HG03196 (cell line): ENCODE measurements around the gene CNOT6.

ENCODE experiments used
- ATAC-seq: cut with Tn5 transposase; IDR thresholded peaks from one replicate; pipeline ENCODE4 v1.9.1; 2021; ENCODE audit not compliant: unreplicated experiment

CNOT6 gene

GRCh38 chr5:180558232-180558631 lies 64.1 kb downstream of the CNOT6 start:
- no peak for ATAC-seq

- ATAC-seq, result no peak
These were observed 69.8 kb downstream of the CNOT6 start for GRCh38 chr5:180563994-180564393.

DNA sequence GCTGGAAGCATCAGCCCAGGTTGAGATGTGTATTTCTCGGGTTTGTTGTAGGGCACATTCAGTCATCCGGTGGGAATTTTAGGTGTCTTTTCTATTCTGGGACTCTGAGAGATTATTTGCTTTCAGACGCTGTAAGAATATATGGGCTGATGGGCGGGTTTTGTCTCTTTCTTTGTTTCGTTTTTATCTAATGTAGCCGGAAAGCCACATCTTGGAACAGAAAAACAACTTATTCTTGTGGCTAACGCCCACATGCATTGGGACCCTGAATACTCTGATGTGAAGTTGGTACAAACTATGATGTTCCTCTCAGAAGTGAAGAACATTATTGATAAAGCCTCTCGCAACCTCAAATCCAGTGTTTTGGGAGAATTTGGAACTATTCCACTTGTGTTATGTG lies 74.7 kb downstream of the CNOT6 start:
- ATAC-seq, result no peak

GRCh38 chr5:180575571-180575970 lies 81.4 kb downstream of the CNOT6 start:
- ATAC-seq, result no peak

DNA sequence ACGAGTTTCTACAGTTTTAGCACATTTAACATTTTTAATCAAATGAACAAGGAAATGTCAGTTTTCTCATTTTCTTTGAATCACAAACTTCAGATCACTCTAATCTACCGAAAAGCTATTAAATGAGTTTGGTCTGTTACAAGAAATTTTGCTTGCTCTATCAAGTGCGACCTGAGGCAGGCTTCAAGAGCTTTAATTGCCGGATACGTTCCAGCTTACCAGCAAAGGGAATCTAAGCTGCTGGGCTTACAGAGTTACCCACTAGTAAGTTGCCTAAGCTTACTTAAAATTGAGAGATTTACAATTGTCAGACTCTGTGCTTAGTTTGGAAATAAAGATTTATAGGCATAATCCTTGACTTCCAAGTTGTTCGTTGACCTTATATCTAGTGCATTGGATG lies 86.5 kb downstream of the CNOT6 start:
- ATAC-seq, result no peak

GRCh38 chr5:180583738-180584137 lies 89.6 kb downstream of the CNOT6 start:
- ATAC-seq, result no peak

DNA sequence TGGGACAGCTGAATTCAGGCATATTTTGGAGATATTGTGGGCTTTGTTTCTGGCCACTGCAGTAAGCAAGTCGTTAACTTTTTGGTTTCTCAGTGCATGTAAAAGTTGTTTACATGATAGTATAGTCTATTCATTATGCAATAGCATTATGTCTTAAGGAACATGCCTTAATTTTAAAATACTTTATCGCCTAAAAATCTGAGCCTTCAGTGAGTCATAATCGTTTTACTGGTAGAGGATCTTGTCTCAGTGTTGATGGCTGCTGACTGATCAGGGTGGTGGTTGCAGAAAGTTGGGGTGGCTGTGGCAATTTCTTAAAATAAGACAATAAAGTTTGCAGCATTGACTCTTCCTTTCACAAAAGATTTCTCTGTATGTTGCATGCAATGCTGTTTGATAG lies 92.0 kb downstream of the CNOT6 start:
- no peak for ATAC-seq

GRCh38 chr5:180586870-180587269 lies 92.7 kb downstream of the CNOT6 start:
- no peak for ATAC-seq

GRCh38 chr5:180589771-180590542 lies 95.8 kb downstream of the CNOT6 start:
- no peak for ATAC-seq

DNA sequence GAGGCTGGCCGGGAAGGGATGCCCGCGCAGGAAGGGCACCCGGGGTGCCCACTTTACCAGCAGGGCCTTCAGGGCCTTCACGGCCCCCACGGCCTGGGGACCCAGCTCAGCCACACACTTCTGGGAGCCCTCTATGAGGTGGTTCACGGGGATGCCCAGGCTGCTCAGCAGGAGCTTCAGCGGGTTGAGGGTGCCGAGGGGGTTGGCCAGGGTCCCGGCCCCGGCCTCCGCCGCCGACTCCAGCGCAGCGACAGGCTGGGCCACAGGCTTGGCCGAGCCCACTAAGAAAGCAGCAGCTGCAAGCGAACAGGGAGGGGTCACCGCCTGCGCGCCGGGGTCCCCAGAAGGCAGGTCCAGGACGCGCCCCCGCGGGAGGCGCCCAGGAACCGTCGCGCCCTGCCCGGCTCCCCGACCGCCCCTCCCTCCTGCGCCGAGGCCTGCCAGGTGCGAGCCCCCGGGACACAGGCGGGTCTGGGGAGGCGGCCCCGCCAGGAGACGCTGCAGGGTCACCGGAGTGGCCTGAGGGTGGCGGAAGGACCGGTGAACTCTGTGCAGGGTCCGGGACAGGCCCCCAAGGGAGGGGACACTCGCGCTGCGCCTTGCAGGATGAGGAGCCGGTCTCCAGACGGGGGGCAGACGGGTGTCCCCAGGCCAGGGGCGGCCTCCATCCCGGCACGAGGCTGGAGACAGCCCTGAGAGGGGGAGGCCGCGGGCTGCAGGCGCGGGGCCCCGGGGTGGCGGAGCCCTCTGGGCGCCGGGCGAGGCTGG lies 96.5 kb downstream of the CNOT6 start:
- no peak for ATAC-seq

GRCh38 chr5:180591311-180591887 lies 97.2 kb downstream of the CNOT6 start, which contains the start of gene SCGB3A1:
Gene SCGB3A1 (minus strand): TSS chr5:180591499. CDS start chr5:180591462, 37 bp downstream.
- no peak for ATAC-seq

- ATAC-seq, result no peak
These were observed 98.0 kb downstream of the CNOT6 start for GRCh38 chr5:180592176-180592575.

DNA sequence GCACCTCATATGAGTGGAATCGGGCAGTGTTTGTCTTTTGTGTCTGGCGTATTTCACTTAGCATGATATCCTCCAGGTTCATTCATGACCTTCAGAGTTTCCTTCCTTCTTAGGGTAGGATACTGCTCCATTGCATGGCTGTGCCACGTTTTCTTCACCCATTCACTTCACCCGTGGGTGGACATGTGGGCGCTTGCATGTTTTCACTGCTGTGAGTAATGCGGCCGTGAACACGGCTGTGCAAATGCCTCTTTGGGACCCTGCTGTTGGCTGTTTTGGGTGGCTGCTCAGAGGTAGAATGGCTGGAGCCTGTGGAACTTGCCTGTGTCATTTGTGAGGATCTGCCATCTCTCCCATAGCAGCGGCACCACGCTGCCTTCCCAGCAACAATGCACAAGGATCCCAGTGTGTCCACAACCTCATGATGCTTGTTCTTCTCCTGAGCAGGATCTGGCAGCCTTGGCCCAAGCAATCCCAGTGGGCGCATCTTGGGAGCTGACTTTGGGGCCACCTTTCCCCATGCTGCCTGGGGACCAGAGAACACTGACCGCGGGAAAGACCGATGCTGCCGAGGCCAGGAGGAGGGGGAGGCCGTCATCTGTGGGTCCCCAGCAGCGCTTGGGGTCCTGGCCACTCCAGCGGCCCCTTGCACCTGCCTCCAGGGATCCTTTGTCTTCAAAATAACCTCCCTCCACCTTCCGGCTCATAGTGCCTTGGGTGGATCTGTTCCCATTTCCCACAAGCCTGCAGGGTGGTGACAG lies 99.4 kb downstream of the CNOT6 start:
- no peak for ATAC-seq

- no peak for ATAC-seq
These were observed 100.3 kb downstream of the CNOT6 start for GRCh38 chr5:180594311-180595045.

GRCh38 chr5:180595046-180595379 lies 100.8 kb downstream of the CNOT6 start:
- ATAC-seq, result no peak

DNA sequence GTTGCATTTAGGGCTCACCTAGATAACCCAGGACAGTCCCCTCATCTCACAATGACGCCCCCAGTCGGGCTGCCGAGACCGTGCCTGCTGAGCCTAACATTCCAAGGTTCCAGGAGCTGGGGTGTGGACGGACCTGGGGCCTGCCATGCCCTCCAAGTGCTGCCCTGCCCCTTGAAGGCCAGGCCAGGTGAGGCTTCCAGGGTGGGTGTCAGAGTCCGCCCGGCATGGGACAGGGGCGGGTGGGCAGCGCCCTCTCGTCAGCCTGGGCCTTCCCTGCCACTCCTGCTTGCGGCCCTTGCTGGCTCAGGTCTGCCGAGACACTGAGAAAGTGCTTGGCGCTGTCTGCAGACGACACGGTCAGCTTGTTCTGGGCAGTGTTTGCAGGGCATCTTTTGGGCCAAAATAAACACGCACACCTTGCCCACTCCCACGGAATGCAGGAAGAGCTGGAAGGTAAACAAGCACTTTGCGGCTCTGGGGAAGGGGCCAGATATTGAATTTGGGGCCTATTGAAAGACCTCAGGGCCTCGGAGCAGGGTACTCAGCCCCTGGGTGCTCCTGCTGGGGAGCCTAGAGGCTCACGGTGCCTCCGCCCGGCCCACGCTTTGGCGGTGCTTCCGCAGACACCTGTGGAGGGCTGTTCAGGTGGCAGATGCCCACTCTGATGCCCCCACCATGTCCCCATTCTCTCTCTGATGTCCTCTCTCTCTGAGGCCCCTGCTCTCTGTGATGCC lies 101.4 kb downstream of the CNOT6 start:
- no peak for ATAC-seq

GRCh38 chr5:180596115-180596667 lies 102.0 kb downstream of the CNOT6 start:
- ATAC-seq, result no peak

DNA sequence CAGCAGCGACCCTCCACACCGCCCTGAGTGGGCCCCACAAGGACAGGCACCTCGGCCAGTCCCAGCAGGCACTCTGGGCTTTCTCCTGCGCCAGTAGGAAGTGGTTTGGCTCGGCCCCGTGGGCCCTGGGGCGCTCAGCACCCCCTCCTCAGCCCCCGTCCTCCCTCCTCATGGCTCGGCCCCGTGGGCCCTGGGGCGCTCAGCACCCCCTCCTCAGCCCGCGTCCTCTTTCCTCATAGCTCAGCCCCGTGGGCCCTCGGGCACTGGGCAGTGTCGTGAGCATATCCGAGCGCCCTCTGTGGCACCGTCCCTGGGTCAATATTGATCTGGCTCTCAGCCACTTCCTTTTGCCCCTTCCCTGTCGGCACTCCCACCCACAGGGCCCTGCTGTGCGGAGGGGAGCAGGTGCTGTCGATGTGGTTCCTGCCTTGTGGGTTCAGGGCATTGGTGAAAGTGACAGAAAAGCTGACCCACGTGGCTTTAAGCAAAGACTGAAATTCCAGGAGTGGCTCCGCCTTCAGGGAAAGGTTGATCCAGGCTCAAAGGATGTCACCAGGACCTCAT lies 102.6 kb downstream of the CNOT6 start:
- no peak for ATAC-seq

DNA sequence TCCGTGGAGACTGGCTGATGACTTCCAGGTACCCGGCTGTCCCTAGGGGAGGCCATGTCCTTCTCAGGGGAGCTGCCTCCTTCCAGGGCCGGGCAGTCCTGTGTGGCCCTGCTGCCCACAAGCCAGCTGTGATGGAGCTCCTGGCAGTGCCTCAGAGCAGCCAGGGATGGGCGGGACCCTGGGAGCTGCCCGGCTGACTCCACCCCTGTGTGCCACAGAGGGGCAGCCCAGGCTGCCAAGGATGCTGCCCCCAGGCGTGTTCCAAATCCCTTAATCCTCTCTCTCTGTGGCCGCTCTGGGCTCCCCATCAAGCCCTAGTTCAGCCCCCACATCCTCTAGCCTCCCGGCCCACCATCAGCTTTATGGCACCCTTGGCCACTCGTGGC lies 104.1 kb downstream of the CNOT6 start:
- ATAC-seq, result no peak
